ENCODE data around the gene CALB2.

DNA sequence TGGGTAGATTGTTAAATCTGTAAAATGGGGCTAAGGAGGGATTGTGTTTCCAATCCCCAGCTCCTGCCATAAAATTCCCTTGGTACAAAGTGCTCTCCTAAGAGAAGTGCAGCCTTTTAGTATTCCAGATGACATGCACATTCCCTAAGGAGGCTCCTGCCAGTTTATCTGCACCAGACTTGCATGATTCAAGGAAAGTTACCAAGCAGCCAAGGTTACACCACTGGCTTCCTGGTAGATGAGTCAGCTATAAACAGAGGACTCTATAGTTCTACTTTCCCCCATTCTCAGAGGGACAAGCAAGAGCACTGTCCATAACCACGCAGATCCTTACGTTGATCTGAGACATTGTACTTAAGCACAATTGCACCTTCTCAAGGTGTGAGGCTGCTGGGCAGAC is 1.9 kb downstream of the CALB2 start:
- TF ChIP-seq, protein P1, sequence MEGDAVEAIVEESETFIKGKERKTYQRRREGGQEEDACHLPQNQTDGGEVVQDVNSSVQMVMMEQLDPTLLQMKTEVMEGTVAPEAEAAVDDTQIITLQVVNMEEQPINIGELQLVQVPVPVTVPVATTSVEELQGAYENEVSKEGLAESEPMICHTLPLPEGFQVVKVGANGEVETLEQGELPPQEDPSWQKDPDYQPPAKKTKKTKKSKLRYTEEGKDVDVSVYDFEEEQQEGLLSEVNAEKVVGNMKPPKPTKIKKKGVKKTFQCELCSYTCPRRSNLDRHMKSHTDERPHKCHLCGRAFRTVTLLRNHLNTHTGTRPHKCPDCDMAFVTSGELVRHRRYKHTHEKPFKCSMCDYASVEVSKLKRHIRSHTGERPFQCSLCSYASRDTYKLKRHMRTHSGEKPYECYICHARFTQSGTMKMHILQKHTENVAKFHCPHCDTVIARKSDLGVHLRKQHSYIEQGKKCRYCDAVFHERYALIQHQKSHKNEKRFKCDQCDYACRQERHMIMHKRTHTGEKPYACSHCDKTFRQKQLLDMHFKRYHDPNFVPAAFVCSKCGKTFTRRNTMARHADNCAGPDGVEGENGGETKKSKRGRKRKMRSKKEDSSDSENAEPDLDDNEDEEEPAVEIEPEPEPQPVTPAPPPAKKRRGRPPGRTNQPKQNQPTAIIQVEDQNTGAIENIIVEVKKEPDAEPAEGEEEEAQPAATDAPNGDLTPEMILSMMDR (conservative IDR thresholded peaks at IDR 0.05; ENCODE audit: low read depth in 2 of 2), result no peak
- no peak for TF ChIP-seq STAT1 (IDR thresholded peaks at IDR 0.05; ENCODE audit: unreplicated experiment)
- no peak for TF ChIP-seq EZH2 (IDR thresholded peaks at IDR 0.05; ENCODE audit: low read depth, unreplicated experiment)
- TF ChIP-seq POLR2AphosphoS5 (IDR thresholded peaks at IDR 0.05; ENCODE audit: low read depth), result no peak
